HG03378 (cell line): ENCODE results near the gene JAG1.

Experiments used
- ATAC-seq: cut with Tn5 transposase; IDR thresholded peaks from one replicate; pipeline ENCODE4 v1.9.1; 2021; ENCODE audit warnings: mild to moderate bottlenecking, moderate library complexity; ENCODE audit not compliant: unreplicated experiment

JAG1 gene

GRCh38 chr20:10653599-10654249, 20.1 kb downstream of the JAG1 start:
- peak; percentile 53 for ATAC-seq

- no peak for ATAC-seq
These were observed 21.0 kb downstream of the JAG1 start for GRCh38 chr20:10652660-10653261.

- ATAC-seq = no peak
These were observed 21.6 kb downstream of the JAG1 start for GRCh38 chr20:10652185-10652584.

GRCh38 chr20:10651227-10651990, 22.4 kb downstream of the JAG1 start:
- ATAC-seq = no peak

- no peak for ATAC-seq
These were observed 24.0 kb downstream of the JAG1 start for GRCh38 chr20:10649797-10650160.

- ATAC-seq = no peak
These were observed 24.6 kb downstream of the JAG1 start for GRCh38 chr20:10649080-10649796.

GRCh38 chr20:10648651-10649050, 25.1 kb downstream of the JAG1 start:
- ATAC-seq = no peak

GRCh38 chr20:10647909-10648308, 25.9 kb downstream of the JAG1 start:
- no peak for ATAC-seq

GRCh38 chr20:10647471-10647870, 26.3 kb downstream of the JAG1 start:
- no peak for ATAC-seq

GRCh38 chr20:10646886-10647420, 26.8 kb downstream of the JAG1 start:
- no peak for ATAC-seq

- no peak for ATAC-seq
These were observed 27.8 kb downstream of the JAG1 start for GRCh38 chr20:10646006-10646405.

GRCh38 chr20:10645205-10645570, 28.6 kb downstream of the JAG1 start:
- ATAC-seq = no peak

- ATAC-seq = no peak
These were observed 29.2 kb downstream of the JAG1 start for GRCh38 chr20:10644458-10645204.

GRCh38 chr20:10643560-10643873, 30.3 kb downstream of the JAG1 start:
- no peak for ATAC-seq

- ATAC-seq = no peak
These were observed 30.8 kb downstream of the JAG1 start for GRCh38 chr20:10642856-10643559.

GRCh38 chr20:10641893-10642292, 31.9 kb downstream of the JAG1 start:
- no peak for ATAC-seq

GRCh38 chr20:10641467-10641866, 32.3 kb downstream of the JAG1 start:
- ATAC-seq = no peak

- no peak for ATAC-seq
These were observed 32.9 kb downstream of the JAG1 start for GRCh38 chr20:10640897-10641296.

- ATAC-seq = no peak
These were observed 33.9 kb downstream of the JAG1 start for GRCh38 chr20:10639737-10640556.
